ENCODE data around the gene LAMP5.

Gene LAMP5

DNA sequence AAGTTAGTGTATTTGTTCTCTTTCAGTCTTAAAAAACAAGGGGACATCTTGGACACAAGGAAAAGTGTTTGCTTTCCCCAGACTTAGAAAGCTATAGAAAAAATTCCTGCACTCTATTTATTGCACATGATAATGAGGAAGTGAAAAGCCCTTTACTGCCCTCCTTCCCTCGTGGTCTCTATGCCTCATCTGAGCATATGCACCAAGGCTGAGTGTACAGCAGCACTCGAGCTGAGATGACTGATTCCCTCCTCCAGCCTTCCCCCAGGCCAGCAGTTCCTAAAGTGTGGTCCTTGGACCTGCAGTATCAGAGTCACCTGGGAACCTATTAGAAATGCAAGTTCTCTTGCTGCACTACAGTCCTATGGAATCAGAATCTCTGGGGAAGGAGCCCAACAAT is 14.3 kb upstream of the LAMP5 start:
- no peak for DNase-seq (ENCODE audit: low read depth in 2 of 2)

DNA sequence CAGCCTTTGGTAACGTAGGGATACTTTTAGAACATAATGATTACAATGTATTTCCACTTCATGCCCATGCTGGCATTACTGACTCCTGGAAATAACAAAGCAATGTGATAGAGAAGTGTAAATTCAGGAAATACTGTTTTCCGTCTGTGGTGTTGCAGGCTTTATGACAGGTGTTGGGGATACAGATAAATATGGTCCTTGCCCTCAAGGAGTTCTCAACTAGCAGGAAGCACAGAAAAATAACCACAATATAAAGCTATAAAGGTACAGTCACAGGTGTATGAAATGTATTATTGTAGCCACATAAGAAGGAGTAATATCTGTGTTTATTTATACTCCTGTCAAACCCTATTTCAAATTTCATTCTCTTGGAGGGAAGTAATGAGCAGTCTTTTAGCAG is 12.9 kb upstream of the LAMP5 start:
- DNase-seq (ENCODE audit: low read depth in 2 of 2) = no peak

DNA sequence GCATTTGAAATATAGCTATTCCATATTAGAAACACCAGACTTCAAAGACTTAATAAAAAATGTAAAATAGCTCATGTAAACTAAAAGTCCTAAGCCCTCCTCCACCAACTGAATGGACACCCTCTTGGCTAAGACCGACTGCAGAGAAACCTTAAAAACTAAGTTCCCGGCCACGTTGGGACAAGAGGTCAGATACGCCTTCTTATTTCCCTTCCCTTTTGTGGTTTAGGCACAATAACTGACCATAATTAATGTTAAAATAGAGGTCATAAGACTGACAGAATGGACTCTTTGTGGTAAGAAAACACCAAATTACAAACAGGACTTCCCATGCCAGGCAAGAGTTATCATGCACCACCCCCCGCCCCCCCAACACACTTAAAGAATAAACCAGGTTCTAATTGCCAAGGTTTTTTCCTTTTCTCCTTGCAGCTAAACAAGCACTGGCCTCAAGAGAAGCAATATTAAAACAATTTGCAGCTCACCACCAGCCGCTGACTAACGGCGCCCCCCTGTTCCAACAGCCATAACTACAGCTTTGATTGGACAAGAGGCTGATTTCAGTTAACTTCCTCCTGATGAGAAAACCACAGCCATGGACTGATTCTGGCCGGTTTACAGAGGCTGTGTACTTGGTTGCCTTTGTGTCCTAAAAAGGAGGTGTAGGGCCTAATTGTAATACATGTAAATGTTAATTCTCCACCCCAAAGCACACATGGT is 10.7 kb upstream of the LAMP5 start:
- DNase-seq (ENCODE audit: low read depth in 2 of 2) = no peak

DNA sequence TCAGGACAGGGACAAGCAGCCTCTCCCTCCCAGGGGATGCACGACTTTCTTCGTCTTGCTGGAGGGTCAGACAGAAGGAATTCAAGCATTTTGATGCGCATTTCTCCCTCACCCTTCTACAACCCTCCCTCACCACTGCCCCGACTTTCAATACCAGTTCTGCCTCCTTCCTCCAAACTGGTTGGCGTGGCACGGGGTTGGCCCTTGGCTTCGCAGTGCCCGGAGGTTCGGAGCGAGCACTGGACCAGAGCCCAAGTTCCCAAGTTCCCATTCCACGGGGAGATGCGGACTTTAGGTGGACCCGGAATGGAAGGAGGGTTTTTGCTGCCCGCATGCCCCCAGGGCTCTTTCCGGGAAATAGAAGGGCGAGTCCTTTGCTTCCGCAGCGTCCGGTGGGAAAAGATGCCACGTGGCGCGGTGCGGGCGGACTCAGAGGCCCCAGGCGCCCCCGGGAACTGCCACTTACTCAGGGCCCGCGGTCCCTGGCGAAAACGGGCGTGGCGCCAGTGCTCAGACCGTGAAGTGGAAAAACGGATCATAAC is 8.0 kb upstream of the LAMP5 start:
- no peak for DNase-seq (ENCODE audit: low read depth in 2 of 2)

DNA sequence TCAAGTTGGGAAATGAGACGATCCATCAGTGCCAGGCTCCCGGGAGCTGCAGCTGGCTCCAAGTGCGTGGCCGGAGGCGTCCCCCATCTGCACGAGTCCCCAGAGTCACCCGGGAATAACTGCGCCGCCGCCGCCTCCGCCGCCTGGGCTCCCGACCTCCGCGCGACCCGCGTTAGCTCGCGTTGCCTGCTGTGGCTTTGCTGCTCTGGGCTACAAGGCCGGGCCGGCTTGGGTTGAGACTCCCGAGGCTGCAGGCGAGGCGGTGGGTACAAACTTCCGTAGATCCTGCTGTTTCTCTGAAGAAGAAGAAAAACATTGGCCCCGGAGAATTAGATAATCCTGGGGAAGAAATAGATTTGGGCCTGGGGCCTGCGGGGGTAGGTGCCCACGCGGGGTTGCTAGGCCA is 7.4 kb upstream of the LAMP5 start:
- DNase-seq (ENCODE audit: low read depth in 2 of 2) = no peak

DNA sequence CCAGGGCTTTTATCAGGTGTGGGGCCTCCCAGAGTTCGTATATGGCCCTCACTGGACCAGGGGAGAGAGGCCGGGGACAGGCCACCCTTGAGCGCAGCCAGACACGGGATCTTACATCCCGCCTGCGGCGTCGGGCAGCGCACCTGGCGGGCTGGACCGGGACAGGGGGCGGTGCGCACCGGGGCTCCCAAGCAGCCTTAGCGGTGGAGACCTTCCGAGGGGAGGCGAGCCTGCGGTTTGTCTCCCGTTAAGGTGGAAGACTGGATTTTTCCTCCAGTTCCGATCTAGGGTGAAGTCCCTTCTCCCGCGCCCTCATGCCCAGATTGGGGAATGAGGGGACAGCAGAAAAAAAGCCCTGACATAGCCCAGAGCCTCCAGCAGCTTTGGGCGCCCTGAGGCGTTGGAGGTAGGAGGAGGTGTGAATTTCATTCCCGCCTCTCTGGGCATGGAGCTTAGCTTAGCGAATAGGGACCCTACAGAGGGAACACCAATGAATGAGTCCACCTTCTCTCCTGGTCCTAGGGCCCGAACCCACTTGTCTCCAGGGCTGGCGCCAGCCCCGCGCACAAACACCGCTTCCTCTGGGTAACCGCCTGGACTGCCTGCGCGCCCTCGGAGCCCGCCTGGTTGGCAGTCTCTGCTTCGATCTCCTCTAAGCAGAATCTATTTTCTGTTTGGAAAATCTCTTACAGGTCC is 6.7 kb upstream of the LAMP5 start:
- no peak for DNase-seq (ENCODE audit: low read depth in 2 of 2)

DNA sequence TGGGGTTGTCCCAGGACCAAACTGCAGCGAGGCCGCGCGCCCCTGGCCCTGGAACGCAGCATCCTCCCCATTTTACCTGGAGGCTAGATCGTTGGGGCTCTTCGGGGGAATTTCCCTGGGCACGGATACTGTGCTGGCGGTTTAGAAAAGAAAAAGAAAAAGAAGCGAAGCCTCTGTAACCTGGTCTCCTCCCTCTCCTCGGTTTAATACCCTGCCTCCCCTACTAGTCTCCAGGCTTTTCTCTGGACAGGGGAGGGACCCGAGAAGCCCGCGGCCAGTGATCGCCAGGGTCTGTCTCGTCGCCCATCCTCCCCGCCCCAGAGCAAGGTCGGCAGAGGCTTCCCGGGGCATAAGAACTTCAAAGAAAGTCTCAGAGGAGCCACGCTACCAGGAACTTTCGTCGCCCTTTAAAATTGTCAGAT is 6.1 kb upstream of the LAMP5 start:
- DNase-seq (ENCODE audit: low read depth in 2 of 2) = no peak

DNA sequence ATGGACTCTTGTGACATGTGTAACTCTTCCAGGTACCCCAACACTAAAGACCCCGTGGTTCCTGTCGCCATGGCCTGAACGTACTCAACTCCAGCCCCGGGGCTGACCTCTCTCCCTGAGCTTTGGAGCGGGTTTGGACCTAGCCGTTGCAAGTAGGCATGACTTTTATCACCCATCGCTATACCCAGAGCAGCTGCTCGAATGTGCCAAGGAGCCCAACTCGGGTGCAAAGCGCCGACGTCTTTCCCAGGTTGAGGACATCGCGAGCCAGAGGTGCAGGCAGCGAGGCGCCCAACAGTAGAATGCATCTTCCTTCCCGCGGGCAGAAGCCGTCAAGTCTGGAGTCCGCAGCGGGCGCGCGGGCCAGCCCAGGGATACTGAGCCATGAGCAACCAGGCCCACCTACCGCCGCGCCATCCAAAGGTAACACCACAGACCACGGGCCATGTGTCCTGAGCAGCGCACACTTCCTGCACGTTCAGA is 5.7 kb upstream of the LAMP5 start:
- DNase-seq (ENCODE audit: low read depth in 2 of 2) = no peak

DNA sequence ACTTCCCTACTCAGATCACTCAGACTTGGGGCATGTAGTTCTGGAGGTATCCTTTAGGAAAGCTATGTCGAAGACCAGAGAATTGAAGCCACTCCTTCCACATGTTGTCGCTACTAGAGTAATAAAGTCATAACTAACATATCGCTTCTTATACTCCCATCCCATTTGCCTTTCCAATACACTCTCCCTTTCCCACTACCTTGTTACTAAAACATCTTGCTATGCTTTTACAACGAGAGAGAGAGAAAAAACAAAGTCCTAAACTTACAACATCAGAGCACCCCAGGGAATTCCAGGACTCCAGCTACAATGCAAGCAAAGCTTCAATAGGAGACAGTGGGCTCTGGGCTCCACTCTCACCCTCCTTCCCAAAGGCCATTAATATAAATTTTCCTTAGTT is 5.1 kb upstream of the LAMP5 start:
- no peak for DNase-seq (ENCODE audit: low read depth in 2 of 2)

DNA sequence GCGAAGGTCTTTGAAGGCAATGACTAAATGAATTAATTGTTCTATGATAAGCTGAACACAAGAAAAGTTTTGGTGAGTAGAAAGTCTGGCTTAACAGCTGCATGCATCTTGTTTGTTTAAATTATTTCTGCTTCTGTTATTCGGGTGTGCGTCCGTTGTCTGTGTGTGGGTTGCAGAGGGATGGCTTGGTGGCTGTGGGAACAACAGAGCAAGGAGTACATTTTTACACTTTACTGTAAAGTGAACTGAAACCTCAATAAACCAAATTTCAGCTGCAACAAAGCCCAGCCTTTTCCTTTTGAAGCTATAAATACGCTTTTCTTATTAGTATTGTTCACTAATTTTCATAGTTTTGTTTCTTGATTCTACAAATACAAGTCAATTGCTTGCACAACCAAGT is 3.5 kb upstream of the LAMP5 start:
- no peak for DNase-seq (ENCODE audit: low read depth in 2 of 2)

DNA sequence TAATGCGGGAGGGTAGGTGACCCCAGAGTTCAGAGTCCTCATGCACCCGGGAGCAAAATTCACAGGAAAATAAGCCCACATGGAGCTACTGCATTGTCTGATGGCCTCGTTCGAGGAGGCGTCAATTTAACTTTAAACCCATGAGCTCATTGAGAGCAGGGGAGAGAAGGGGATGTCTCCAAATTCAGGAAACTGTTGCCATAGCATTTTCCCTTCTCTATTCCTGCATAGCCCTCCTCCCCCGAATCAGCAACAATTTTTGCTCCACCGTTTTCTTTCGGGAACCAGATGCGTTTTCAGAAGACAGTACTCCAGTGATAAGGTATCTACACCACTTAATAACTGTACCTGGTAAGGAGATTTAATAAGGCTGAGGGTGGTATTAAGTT is 324 bp upstream of the LAMP5 start:
- no peak for DNase-seq (ENCODE audit: low read depth in 2 of 2)

DNA sequence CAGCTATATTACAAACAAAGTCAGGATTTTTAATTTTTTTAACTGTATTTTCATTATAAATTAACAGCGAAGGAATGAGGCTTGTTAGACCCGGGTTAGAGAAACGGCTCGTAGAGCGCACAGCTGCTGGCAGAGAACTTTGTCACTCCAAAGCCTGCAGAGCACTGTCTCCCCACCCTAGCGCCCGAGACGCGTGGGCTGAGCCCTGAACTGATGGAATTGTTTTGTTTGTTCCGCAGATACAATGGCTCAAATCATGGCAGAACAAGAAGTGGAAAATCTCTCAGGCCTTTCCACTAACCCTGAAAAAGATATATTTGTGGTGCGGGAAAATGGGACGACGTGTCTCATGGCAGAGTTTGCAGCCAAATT is 810 bp downstream of the LAMP5 start:
- no peak for DNase-seq (ENCODE audit: low read depth in 2 of 2)

DNA sequence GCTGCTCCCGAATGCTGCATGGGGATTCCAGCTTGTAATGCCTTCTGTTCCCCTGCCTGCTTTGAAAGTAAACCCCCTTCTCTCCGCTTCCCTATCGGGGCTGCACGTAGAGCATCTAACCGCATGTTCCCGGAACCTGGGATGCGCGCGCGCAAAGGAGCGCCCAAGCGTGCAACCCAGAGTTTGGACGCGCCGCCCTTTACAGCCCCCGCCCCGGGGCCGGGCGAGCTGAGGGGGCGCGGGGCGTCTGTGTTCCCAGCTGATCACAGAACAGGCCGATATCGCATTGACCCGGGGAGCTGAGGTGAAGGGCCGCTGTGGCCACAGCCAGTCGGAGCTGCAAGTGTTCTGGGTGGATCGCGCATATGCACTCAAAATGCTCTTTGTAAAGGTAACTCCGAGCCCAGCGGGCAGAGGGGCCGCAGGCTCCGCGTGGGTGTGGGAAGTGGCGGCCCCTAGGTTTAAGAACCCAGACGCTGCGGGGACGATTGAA is 1.4 kb downstream of the LAMP5 start:
- DNase-seq (ENCODE audit: low read depth in 2 of 2) = no peak

DNA sequence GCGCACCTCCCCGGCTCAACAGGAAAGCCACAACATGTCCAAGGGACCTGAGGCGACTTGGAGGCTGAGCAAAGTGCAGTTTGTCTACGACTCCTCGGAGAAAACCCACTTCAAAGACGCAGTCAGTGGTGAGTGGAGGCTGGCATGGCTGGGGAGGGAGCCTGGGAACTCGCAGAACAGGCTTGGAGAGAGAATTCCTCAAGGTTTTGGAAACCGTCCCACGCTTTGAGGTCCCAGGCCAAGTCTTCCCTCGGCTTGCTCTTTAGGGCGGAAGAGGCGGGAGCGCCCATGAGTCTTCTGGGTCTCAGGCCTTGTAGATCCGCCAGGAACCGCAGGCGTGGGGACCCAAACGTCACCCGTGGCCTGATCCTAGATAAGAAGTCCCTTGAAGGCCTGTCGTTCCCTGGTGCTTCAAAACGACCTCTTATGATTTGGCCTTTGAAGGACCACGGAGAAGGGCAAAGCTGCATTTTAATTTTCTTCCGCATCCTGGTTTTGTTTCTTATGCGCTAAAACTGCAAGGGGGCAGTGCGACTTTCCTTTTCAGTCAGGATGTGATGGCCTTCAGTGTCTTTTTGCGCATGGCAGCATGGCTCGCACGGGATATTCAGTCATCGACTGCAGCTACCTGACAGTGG is 2.0 kb downstream of the LAMP5 start:
- DNase-seq (ENCODE audit: low read depth in 2 of 2) = no peak

DNA sequence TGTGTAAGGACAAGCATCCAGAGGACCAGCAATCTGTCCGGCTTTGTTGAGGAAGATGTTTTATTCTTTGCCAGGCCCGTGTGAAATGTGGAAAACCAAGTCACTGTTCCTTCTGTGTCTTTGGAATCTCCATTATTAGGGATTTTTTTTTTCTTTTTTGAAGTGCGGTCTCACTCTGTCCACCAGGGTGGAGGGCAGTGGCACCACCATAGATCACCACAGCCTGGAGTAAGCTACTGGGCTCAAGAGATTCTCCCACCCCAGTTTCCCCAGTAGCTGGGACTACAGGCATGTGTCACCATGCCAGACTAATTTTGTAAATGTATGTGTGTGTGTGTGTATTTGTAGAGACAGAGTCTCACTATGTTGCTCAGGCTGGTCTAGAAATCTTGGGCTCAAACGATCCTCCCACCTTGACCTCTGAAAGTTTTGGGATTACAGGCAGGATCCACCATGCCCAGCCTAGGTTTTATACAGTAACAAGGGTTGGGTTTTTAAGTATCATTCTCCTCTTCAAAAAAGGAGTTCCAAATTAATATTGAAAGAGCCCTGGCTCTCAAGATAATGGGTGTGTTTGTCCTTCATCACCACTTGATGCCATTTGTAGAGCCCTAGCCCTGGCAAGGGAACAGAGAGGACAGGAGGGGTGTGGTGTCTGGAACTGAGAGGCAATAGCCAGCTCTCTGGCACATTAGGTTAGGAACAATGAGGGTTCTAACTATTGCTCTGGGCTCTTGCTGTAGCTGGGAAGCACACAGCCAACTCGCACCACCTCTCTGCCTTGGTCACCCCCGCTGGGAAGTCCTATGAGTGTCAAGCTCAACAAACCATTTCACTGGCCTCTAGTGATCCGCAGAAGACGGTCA is 3.1 kb downstream of the LAMP5 start:
- no peak for DNase-seq (ENCODE audit: low read depth in 2 of 2)

DNA sequence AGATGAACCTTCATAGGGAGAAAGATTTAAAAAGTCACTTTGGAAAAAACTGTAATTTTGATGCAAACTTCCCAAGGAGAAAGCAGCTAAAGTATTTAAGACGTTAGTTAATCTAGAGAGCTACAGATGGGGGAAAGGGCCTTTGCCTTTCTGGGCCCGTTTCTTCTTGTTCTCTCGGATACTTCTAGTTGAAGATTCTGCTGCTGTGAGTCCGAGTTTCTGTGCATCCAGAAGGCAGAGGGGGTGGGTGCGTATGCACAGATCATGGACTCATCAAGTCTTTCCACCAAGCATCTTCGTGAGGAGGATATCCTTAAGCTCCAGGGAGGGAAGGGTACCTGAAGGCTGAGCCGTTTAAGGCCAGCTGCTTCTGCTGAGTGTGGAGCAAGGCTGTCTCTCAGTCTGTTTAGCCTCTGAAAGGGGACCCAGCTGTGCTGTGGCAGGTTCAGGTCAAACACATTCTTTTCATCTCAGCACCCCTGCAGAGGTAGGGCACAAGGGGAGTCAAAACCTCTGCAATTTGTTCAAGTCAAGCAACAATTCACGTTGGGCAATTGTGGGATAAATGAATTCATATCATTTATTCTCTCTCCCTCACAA is 4.3 kb downstream of the LAMP5 start:
- DNase-seq (ENCODE audit: low read depth in 2 of 2) = no peak

DNA sequence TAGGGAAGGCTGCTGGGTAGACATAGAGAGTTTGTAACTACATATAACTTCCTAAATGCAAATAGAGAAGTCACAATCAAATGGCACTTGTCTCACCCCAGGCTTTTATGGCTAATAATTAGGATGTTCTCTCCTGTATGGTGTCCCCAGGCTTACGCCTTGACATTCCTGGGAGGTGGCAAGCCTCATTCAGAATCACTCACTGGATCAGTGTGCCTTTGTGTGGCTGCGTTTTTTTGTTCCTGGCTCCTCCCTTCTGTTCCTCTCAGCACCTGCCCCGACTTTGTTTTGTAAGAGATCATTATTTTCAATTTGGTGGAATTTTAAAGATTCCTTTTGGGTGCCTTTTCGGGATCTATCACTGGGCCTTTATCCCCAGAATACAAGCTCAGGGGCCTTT is 5.7 kb downstream of the LAMP5 start:
- DNase-seq (ENCODE audit: low read depth in 2 of 2) = no peak

DNA sequence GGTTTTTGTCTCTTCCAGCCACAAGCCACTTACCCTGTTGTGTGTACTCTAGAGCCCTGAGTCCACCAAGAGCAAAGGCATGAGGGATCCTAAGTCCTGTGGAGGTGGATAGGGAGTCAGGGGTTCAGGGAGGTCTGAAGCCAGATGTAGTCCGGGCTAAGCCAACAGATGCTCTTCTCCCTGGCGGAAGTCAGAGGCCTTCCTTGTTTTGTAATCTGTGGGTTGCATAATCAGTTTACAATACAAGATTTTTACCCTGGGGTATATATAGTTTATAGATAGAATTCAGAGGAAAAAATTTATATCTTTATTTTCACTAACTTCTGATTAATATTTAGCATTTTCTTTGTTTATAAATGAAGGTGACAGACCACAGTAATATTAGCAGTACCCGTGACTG is 9.2 kb downstream of the LAMP5 start:
- no peak for DNase-seq (ENCODE audit: low read depth in 2 of 2)

DNA sequence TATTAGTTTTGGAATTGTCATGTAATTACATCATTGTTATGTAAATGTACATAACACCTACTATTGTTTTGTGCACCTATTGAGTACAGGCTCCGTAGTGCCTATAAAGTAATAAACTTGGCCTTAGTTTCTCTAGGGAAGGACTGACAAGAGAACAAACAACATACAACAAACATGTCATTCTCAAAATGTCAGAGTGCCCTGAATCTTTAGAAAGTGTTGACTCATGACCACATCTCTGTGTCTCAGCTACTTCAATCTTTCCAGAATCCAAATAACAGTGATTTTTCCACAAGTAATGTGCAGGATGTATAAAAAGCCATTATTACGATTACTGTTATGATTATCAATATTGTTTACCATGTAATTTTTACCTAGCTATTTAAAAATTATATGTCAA is 17.2 kb downstream of the LAMP5 start:
- DNase-seq (ENCODE audit: low read depth in 2 of 2) = no peak

DNA sequence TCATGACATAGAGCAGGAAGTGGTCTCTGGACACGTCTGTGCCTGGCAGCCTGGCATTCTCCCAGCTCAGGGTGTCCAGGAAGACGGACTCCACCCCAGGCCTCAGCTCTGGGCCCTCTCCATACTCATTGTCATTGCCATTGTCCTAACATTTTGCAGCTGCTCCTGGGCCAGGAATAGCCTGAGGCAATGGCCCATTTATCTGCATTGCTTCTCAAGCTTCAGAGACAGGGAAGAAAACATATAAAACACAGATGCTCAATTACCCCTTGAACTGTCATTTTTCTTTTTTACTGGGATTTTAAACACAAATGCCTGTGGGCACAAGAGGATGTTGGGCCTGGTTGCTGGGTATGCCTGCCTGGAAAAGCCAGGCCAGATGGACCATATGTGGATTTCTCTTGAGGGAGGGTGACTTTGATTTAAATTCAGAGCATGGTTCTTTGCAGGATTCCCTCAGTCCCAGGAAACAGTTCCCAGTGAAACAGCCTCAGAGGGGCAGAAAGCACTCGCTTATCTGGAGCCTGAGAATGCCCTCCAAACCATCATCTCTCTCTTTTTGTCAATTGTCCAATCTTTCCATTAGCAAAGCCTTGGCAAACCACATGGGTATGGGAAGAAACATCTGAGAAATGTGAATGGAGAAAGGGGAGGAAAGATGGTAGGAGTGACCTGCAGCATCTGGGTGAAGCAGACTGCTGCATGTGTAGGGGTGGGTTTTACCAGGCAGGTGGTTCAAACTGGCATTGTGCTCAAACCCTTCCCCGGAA is 17.9 kb downstream of the LAMP5 start:
- no peak for DNase-seq (ENCODE audit: low read depth in 2 of 2)

DNA sequence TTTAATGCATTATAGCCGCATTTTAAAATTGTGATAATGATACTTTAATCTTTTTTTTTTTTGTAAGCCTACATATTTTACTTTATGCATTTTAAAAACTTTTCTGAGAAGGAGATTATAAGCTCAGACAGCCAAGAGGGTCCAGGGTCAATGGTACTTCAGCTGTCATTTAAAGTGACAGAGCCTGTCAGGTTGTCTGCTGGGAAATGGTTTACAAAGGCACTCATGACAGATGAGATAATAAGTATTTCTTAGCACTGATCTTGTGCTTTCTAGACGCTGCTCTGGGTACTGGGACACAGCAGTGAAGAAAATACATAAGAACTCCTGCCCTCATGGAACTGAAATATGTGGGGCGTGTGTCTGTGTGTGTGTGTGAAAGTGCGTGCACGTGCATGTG is 19.6 kb downstream of the LAMP5 start:
- no peak for DNase-seq (ENCODE audit: low read depth in 2 of 2)

All from stimulated activated CD4-positive, alpha-beta T cell treated with anti-CD3 and anti-CD28 coated beads, Interleukin-12 subunit alpha, Interleukin-12 subunit beta, amount 100 ng/mL, for 24 hours (primary cell).